NCI-H2081 (cell line): ENCODE measurements around the gene NKX2-3.
A peak's percentile ranks its signal among the peaks of the same experiment; 100 is the strongest.

ENCODE experiments used
- DNase-seq, 2 experiments: peaks; one replicate each; lab custom pipeline; 2025; lab: John Stamatoyannopoulos, UW

Gene NKX2-3

DNA sequence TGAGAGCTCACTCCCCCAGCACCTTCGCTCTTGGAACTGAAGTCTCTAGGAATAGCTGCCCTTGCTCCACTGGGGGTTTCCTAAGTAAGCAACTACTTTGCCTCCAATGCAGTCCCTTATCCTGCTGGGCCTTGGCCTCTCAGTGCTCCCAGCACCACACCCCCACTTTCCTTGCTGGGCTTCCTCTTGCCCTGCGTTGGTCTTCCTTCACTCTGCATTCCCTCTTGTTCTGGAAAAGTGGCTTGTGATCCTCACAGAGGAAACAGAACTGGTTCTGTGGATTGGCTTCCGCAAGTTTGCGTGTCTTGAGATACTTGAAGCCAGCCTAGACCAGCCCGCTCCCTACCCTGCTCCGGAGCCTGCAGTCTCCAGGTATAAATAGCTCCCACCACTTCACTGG, 6.4 kb downstream of the NKX2-3 start:
- DNase-seq: no peak

DNA sequence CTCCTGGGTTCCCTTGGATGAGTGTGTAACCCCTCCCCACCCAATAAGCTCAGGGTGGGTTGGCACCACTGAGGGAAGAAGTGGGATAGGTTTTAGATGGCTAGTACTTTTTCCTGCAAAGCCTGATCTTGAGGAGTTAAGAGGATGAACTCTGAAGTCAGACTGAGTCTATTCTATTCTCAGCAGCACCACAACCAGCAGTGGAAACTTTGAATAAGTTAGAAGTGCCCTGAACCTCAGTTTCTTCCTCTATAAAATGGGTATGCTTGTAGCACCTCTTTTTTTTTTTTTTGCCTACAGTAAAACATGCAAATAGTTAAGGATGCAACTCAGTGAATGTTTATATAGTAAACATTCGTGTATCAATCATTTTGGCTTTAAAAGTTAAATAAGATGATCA, 7.1 kb downstream of the NKX2-3 start:
- DNase-seq: no peak

DNA sequence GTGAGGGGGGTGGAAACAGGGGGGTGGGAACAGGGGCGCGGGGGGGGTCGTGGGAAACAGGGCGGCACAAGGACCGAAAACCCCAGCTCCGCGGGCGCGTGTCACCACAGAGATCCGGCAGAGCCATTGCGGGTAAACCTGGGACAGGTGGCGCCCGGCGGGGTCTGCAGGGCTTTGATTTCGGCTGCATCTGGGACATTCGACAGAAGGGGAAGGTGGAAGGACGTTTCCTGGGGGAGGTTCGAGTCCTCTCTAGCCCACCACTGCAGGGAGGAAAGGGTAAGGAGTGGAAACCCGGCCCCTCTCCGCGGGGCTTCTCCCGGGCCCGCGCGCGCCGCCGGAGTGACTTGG, 7.5 kb downstream of the NKX2-3 start:
- DNase-seq: no peak

DNA sequence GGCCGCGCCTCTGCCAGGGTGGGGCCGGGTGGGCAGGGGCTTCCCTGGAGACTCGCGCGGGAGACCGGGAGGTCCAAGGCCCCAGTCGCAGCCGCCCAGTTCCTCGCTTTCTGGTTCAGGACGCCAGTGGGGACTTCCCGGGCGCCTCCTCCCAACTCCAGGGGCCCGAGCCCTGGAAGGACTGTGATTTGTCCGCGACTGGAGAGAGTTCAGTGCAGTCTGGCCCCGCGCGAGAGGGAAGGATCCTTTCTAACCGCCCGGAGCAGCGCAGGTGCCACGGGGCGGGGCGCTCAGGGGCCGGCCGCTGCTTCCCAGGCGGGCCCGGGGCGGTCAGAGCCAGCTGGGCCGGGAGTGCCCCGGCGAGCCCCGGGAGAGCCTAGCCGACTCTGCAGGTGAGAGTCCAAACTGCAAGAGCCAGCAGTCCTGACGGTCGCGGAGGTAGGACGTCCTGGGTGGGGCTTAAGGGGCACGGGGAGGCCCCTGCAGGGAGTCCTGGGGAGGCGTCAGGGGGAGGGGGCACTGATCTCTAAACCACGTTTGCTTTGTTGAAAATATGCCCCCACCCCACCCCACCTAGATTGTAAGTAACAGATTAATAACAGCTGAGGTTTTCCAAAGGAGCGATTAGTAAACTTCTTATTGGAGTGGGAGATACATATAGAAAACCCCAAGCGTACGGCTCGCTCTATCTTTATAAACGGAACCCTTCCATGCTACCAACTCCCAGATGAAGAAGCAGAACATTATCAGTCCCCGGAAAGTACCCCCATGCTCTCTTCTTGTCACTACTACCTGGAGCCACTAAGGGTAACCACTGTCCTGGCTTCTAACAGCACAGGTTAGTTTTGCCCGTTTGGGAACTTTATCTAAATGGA, 8.2 kb downstream of the NKX2-3 start:
- no peak for DNase-seq

DNA sequence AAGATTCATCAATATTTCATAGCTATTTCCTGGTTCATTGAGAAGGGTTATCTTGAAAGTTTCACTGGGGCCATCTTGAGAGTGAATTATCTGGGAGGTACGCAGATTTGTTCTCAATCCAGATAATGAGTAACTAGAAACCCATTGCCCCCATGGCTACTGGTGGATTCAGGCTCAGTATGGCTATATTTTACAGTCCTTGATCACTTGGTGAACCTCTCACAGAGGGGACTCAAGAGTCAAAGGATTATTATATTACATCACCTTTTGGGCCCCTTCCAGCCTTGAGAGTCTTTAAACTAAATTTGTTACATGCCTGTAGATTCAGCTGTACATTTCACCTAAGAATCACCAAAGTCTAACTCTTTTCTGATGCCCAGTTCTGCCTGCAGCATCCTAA, 11.6 kb downstream of the NKX2-3 start:
- DNase-seq: no peak

DNA sequence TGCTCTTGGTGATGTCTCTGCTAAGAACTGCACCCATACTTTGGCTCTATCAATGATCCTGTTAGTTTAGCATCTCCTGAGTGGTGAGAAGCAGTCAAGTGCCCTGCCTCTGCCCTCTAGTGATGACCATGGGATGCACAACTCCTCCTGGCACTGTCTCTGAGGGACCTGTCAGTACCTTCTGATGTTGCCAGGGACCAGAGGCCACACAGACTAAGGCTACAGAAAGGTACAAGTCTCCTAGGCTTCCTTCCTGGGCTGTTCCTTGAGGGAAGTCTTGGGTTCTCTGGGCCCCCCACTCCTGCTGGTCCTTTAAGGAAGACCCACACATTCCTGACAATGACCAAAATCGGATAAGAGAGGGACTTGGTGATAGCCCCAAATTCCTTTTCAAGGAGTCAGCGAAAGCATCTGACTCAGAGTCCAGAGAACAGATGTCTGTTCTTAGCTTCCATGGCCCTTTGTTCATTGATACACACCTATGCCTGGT, 15.3 kb downstream of the NKX2-3 start:
- no peak for DNase-seq

DNA sequence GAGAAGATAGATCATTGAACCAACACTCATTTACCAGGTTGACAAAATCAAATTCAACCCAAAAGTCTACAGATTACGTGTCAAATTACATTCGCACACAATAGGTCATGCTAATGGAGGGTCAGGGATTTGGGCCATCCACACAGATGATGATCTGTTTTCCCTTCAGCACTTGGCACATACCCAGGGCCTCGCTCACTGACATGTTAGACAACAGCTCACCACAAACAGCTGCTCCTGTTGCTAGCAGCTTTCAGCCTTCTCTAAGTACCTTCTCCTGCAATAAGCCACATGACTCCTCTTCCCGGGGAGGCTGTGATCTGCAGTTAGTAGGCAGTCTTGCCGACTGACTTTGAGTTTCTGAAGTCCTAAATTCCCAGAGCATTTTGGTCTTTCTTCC, 18.4 kb downstream of the NKX2-3 start:
- peak; percentile 51 to 74 for DNase-seq

DNA sequence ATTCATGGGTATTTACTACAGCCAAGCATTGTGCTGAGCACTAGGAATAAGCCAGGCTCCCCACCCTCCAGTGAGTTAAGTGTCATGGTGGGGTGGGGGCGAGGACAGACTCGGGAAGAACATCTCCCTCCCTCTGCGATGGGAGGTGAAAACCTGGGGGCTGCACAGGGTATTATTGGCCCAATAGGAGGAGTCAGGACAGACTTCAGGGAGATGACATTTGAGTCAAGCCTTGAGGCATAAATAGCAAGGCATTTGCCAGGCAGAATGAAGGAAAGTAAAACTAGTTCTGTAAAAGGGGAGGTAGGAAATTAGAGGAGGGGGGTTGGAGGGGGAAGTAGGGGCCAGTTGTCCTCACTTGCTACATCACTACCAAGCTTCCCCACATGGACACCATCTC, 18.9 kb downstream of the NKX2-3 start:
- no peak for DNase-seq

DNA sequence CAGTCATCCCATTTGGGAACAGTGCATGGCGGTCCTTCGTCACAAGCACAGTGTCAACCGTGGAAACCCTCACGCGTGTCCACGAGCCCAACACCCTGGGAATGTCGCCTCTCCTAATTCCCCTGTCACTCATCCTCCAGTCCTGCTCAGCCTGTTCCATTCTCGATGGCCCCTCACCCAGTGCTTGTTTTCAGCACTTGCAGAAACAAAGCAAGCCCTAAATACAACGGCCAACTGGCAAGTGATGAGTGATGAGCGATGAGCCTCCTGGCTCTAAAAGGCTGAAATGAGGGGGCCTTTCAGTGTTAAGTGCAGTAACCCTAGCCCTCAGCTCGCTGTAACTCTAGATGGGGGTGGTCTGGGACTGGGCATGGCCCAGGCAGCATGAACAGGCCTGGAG, 22.6 kb downstream of the NKX2-3 start:
- no peak for DNase-seq

DNA sequence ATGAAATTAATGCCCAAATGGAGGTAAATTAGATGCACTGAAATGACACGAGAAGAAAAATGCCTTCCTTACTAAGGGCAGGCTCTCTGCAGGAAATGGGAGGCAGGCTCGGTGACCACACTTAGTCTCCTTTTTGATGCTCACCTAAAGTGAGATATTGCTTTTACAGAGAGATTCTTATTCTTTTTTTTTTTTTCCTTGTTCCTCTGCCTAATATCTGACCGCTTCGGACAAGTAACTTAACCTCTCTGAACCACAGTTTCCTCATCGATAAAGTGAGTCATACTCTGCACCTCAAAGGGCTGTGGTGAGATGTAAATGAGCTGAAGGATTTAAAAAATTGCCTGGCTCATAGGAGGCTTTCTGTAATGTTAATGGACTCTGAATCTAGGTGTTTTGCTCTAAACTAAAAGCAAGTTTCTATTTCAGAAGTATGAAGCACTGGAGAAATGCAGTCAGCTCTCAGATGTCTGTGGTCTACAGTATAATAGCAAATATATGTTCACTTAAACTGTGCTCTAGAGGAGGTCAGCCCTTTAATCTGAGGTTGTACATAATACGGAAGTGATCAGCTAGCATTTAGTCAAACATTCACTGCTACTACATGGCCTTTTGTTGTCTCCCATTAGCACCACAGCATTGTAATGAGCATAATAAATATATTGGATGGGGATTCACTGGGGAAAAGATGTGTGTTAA, 23.2 kb downstream of the NKX2-3 start:
- DNase-seq: no peak

DNA sequence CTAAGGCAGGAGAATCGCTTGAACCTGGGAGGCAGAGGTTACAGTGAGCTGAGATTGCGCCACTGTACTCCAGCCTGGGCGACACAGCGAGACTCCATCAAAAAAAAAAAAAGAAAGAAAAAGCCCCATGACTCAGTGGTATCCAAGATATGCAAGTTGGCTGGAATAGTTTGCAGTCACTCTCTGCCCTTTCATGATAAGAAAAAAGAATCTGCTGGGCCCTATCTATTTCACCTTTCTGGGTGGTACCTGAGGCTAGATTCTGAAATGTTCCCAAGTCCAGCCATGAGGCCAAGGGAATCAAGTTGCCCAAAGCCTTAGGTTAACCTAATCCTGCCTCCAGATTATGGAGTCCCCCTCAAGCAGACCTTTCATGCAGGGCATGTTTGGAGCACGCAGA, 24.3 kb downstream of the NKX2-3 start:
- no peak for DNase-seq

DNA sequence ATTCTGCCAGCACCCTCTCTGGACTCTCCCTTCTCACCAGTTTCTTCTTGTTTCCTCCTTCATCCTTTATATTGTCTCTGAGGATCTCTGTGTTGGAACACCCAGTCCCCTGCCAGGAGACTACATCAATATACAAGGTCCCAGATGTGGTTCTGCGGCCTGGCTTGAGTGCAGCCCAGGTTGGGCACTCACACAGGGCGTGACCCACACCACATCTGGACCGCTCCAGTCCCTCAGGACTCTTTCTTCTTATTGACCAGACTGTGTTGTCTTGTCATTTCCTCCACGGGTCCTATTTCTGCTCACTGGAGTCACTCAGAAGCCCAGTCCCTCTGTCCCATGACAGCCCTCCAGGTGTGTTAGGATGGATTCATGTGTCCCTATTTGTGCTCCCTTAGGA, 26.0 kb downstream of the NKX2-3 start:
- DNase-seq: no peak

DNA sequence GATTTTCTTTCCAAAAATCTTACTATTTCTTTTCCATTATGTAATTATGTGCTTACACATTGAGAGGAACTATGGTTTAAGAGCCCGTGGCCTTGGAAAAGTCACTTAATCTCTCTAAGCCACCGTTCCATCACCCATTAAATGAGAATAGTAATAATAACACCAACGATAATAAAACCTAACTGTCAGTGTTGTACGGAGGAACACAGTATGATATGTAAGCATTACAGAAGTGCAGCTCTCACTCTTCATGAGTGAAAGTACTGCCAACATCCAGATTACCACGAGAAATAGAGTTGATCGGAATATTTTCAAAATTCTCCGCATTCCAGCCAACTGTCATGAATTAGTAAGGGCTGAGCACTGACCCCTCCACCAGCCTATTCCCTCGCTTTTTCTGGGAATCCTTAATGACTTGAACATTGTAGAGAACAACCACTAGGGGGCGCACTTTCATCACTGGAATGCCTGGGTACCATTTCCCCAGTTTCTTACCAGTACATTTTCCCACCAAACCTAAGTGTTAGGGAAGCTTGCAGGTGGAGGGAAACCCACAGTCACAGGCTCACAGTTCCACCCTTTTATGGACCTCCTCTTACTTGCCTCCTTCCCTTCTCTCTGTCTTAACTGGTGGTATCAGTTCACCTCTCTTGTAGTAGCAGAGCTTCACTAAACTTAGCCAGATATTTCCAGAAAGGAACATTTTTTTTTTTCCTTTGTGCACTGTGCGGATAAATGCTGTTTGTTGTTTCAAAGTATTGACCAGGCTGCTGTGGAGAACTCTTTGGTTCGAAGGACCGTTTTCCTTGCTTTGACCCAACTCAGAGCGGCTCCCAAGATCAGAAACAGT, 27.8 kb downstream of the NKX2-3 start:
- peak; percentile 28 to 39 for DNase-seq

DNA sequence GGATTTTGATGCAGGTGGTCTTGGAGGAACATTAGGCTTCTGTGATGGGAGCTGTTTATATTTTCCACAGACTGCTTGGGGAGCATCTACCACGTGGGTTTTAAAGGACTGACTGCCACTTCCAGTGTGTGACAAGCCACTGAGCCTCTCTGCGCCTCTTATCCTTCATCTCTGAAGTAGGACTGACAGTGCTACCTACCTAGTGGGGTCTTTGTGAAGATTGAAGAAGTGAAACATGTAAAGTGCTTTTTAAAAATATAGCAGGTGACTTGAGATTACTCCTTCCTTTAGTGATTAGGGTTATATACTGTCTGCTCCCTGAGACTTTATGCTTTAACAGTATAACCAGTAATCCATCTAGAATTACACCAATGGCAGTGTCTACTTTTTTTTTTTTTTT, 29.9 kb downstream of the NKX2-3 start:
- no peak for DNase-seq

DNA sequence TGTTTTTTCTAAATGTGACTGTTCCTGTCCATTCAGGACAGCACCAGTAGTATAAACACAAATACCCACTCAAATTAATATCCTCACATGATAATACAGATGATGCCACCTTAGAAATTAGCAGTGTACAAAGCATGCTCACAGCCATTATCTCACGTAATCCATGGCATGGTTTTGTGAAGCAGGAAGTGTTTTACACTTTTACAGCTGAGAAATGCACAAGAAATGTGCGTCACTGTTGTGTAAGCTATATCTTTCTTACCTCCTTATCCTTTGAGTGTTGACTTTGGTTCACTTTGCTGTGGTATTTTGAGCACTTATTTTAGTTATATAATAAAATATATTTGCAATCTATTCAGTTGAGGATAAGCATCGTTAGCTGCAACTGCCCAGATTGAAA, 31.6 kb downstream of the NKX2-3 start:
- DNase-seq: no peak

DNA sequence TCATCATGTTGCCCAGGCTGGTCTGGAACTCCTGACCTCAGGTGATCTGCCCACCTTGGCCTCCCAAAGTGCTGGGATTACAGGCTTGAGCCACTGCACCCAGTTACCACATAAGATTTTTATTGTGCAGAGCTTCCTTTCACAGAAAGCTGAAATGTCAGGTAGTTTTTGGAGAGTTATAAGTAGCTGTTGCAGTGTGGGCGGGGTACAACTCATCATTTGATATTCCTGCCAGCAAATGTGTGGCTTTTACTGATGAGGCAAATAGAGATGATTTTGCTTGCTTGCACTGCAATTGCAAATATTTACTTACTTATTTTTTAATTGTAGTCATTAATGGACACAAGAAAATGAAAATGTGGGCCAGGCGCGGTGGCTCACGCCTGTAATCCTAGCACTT, 32.4 kb downstream of the NKX2-3 start:
- no peak for DNase-seq

DNA sequence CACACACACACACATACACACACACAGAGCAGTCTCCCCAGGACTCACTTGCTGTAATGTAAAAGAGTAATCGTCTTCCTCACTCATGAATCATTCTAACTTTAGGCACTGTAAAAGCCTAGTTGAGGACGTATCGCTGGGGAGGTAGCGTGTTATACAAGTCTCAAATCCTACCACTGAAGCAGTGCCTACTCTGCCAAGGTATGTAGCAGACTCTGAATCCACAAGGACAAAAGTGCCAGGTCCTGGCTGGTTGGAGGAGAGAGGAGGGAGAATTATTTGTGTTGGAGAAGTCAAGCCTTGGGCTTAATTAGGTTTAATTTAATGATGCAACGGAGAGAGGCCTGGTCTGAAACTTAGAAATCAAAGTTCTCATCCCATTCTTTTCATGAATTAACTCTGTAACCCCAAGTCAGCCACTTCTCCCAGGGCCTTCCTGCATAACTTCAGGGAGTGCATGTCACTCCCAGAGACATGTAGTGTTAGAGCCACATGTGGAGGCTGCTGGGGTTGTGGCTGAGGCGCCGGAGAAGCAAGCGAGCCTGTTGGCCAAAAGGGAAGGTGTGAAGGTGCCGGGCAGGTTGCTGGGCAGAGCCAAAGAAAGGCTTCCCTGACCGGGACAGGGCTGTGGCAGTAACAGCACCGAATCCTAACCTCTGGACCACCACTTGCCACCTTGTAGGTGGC, 36.7 kb downstream of the NKX2-3 start:
- DNase-seq: no peak

DNA sequence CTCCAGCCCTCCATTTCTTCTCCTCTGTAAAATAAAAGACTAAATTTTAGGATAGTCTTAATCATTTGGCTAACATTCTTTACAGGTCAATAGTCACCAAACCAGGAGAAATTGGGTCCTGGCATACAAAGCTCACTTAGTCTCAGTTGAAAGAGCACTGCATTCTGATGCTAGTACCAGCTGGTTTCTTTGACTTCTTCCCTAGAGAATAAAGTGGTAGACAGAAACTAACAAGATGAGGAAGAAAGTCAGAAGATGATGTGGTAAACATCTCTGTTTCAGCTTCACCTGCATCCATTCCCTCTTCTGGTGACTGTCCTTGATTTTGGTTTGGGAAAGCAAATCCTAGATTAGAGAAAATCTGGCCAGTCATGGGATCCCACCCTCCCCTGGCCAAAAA, 37.2 kb downstream of the NKX2-3 start:
- no peak for DNase-seq

DNA sequence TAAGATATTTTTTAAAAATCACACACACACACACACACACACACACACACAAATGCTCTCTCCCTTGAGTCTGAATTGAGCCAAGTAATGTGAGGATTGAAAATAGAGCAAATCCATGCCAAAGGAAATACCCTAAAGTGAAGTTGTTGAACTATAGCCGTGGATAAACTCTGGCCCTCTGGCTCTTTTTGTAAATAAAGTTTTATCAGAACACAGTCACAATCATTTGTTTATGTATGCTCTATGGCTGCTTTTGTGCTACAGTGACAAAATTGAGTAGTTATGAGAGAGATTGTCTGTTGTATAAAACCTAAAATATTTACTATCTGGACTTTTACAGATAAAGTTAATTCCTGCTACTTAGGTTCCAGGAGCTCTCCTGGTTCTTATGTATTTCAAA, 39.1 kb downstream of the NKX2-3 start:
- DNase-seq: no peak

DNA sequence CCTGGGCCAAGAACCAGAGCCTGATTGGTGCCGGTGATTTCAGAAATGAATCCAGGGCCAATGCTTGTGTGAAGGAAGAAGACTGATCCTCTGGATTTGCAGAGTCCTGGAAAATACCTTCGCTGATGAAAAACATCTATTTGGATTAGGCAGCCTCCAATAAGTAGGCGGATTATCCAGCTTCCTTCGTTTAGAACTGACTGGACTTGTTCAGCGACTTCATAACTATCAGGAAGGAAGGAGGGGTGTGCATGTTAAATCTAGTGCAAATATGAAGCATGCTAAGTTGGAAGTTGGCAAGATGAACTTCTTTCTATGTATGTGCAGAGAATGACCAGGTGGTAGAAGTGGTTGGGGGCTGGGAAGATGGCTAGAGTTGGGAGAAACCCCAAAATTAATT, 41.0 kb downstream of the NKX2-3 start:
- no peak for DNase-seq

DNA sequence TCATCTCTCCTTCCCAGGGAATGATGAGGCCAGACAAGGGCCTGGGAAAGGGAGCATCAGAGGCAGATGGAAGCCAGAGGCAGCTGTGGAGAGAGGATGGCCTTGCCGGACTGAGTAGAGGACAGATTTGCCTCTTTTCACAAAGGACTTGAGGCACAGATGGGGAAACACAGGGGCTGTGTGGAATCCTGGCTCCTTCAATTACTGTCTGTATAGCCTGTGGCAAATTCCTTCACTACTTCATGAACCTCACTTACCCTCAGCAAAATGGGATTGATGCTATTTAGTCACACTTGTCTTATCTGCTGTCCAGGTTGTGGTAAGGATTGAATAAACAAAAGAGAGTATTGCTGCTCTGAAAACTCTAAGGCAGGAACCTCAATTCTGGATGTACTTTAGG, 47.2 kb downstream of the NKX2-3 start:
- DNase-seq: no peak

DNA sequence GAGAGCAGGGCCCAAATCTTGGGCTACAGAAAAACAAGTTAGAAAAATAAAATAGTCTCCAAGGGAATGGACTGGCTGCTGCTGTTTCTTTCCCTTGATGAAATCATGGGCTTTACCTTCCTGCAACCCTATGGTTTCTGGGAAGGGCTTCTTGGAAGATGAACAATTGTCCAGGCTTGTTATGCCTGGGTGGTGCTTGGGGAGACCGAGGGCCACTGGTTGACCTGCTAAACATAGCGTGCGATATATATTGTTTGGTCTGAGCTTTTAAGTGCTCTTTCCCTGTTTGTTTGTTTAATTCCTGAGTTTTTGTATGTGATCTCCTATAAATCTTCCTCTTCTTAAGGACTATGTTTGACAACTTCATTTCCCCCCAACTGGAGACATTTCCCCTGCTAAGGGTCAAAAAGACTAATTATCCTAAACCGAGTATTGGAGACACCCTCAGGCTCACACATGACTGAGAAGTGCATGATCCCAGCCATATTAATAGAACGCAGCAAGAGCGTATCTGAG, 49.6 kb downstream of the NKX2-3 start:
- no peak for DNase-seq
